Midbrain (tissue), 1 donor: Measurements from ENCODE around the gene PHF23.
A peak's percentile ranks its signal among the peaks of the same experiment; 100 is the strongest.

Experiments
- DNase-seq: peaks from one replicate; lab custom pipeline; 2025; lab: John Stamatoyannopoulos, UW

The PHF23 gene

GRCh38 chr17:7237761-7238419 lies 1.4 kb downstream of the PHF23 start:
- peak; percentile 75 for DNase-seq

GRCh38 chr17:7237266-7237760 lies 1.9 kb downstream of the PHF23 start:
- no peak for DNase-seq

GRCh38 chr17:7236808-7237207 lies 2.4 kb downstream of the PHF23 start:
- DNase-seq = no peak

- DNase-seq = no peak
These were observed 3.3 kb downstream of the PHF23 start for GRCh38 chr17:7235693-7236665.

- peak; percentile 96 for DNase-seq
These were observed 4.9 kb downstream of the PHF23 start, which contains the start of gene DVL2 for GRCh38 chr17:7234083-7234951. Gene DVL2 (minus strand): TSS chr17:7234517. CDS start chr17:7234262, 255 bp downstream.

- no peak for DNase-seq
These were observed 5.6 kb downstream of the PHF23 start for GRCh38 chr17:7233701-7234082.

GRCh38 chr17:7232114-7232513 lies 7.1 kb downstream of the PHF23 start:
- no peak for DNase-seq

- DNase-seq = no peak
These were observed 9.8 kb downstream of the PHF23 start for GRCh38 chr17:7229504-7229903.

- DNase-seq = no peak
These were observed 10.3 kb downstream of the PHF23 start for GRCh38 chr17:7228920-7229319.

- DNase-seq = no peak
These were observed 12.2 kb downstream of the PHF23 start for GRCh38 chr17:7226721-7227710.

- no peak for DNase-seq
These were observed 13.4 kb downstream of the PHF23 start for GRCh38 chr17:7225711-7226331.

GRCh38 chr17:7224661-7225111 lies 14.6 kb downstream of the PHF23 start:
- no peak for DNase-seq

- no peak for DNase-seq
These were observed 15.1 kb downstream of the PHF23 start for GRCh38 chr17:7224110-7224509.

- no peak for DNase-seq
These were observed 15.9 kb downstream of the PHF23 start for GRCh38 chr17:7223375-7223774.

GRCh38 chr17:7222972-7223292 lies 16.3 kb downstream of the PHF23 start:
- DNase-seq = no peak

GRCh38 chr17:7222093-7222971 lies 16.9 kb downstream of the PHF23 start:
- no peak for DNase-seq

- no peak for DNase-seq
These were observed 17.8 kb downstream of the PHF23 start for GRCh38 chr17:7221278-7222092.

GRCh38 chr17:7220593-7221277 lies 18.5 kb downstream of the PHF23 start:
- no peak for DNase-seq
